K562 (cell line): ENCODE data around the gene MPV17L2. TPM values are rescaled to one million over a fixed set of nuclear protein-coding genes. Genes with fewer than 3 reads are reported as not detected.

Experiments
- ATAC-seq: fragments of 200-7000 bp; cut with Tn5 transposase; 3 replicates; pipeline ENCODE4 v1.9.1; 2020; ENCODE audit warnings: moderate library complexity
- BruUV-seq: library from RNA; stranded (reverse); fragments of 400-500 nt; replicated peaks from 2 replicates; lab custom pipeline; 2021; lab: Mats Ljungman, UMichigan
- CTCF ChIA-PET: fragments of 300-600 bp; formaldehyde crosslinking; extraction: SDS; loops from one replicate; lab custom pipeline; 2021; ENCODE audit warnings: low intra/inter-chr PET ratio; lab: Yijun Ruan, JAX
- POLR2A ChIA-PET: fragments of 300-600, 350-650 bp; sonication (Branson Sonifier 250); formaldehyde crosslinking; extraction: SDS; loops from one replicate; lab custom pipeline; 2021; ENCODE audit warnings: antibody characterized with exemption, inconsistent platforms; lab: Yijun Ruan, JAX
- DNase-seq, 4 experiments: peaks; one replicate each; pipeline versions ENCODE4 v3.0.0 to v3.0.0-alpha.2; 2011 to 2018; ENCODE audit warnings: low spot score in 3 of 4, mixed read lengths in 3 of 4; ENCODE audit errors: extremely low read depth in 1 of 4
- FAIRE-seq: peaks from 2 replicates; lab custom pipeline; 2011; peaks lifted over from hg19 to GRCh38; lab: Jason Lieb, UNC
- H2AFZ ChIP-seq: 2 replicates; pipeline ENCODE4 v1.6.0; 2011; ENCODE audit warnings: low read depth, low read length, control low read depth, inconsistent platforms
- H3K27ac ChIP-seq: fragments of 200-600 bp; 3 replicates; pipeline ENCODE4 v1.8.0; 2011; ENCODE audit warnings: low read depth, mild to moderate bottlenecking, control low read depth, inconsistent platforms, low read length, moderate library complexity, mixed read lengths; ENCODE audit errors: extremely low read depth
- H3K27me3 ChIP-seq, 2 experiments: fragments of 300-600 bp in 1 of 2; 2 replicates in 1 of 2; 3 replicates in 1 of 2; pipeline versions ENCODE4 v1.6.0 to v1.8.0; 2011; ENCODE audit warnings: inconsistent platforms in 2 of 2, low read length in 2 of 2, mild to moderate bottlenecking in 1 of 2, mixed read lengths in 1 of 2, moderate library complexity in 1 of 2; ENCODE audit not compliant: control insufficient read depth in 2 of 2, insufficient read depth in 2 of 2
- H3K36me3 ChIP-seq: fragments of 300-600 bp; 3 replicates; pipeline ENCODE4 v1.8.0; 2011; ENCODE audit warnings: mild to moderate bottlenecking, low read length, inconsistent platforms; ENCODE audit not compliant: control insufficient read depth, insufficient read depth
- H3K4me1 ChIP-seq, 2 experiments: fragments of 200-600 bp in 1 of 2; replicated peaks in 1 of 2; 2 replicates in 1 of 2; 3 replicates in 1 of 2; pipeline versions ENCODE4 v1.5.1 to v1.8.0; 2011; ENCODE audit warnings: inconsistent platforms in 2 of 2, low read length in 2 of 2, mild to moderate bottlenecking in 1 of 2, mixed read lengths in 1 of 2, moderate library complexity in 1 of 2; ENCODE audit not compliant: control insufficient read depth in 2 of 2, insufficient read depth in 2 of 2
- H3K4me2 ChIP-seq: 2 replicates; pipeline ENCODE4 v1.6.1; 2011; ENCODE audit warnings: low read length, control low read depth, inconsistent platforms, mixed read lengths; ENCODE audit not compliant: insufficient read depth
- H3K4me3 ChIP-seq: fragments of 200-600 bp; sonication (generic), shearing (Covaris generic); 2 replicates; pipeline ENCODE4 v1.5.1; 2016; ENCODE audit warnings: control low read depth, inconsistent platforms
- H3K79me2 ChIP-seq: fragments of 200-600 bp; 3 replicates; pipeline ENCODE4 v1.8.0; 2011; ENCODE audit warnings: low read length, inconsistent platforms; ENCODE audit not compliant: control insufficient read depth, insufficient read depth
- H3K9ac ChIP-seq, 2 experiments: 2 replicates each; pipeline versions ENCODE4 v1.6.0 to v1.6.1; 2011; ENCODE audit warnings: low read depth in 2 of 2, low read length in 2 of 2, control low read depth in 1 of 2, inconsistent platforms in 1 of 2, mild to moderate bottlenecking in 1 of 2, mixed read lengths in 1 of 2; ENCODE audit not compliant: insufficient read depth in 1 of 2
- H3K9me1 ChIP-seq: one replicate; pipeline ENCODE4 v1.6.0; 2011; ENCODE audit warnings: inconsistent platforms, mild to moderate bottlenecking, low read length, moderate library complexity; ENCODE audit not compliant: control insufficient read depth, insufficient read depth
- H3K9me3 ChIP-seq: replicated peaks from 2 replicates; pipeline ENCODE4 v1.5.1; 2011; ENCODE audit warnings: low read depth, low read length, inconsistent platforms; ENCODE audit not compliant: control insufficient read depth, insufficient read depth
- H4K20me1 ChIP-seq: replicated peaks from 2 replicates; pipeline ENCODE4 v1.6.1; 2011; ENCODE audit warnings: low read length, inconsistent platforms, mixed read lengths; ENCODE audit not compliant: control insufficient read depth, insufficient read depth
- HMBOX1 ChIP-seq: sonication (generic); IDR thresholded peaks from 2 replicates; pipeline ENCODE4 v1.6.1; 2016
- HNRNPK ChIP-seq: fragments of 200-400 bp; formaldehyde crosslinking; IDR thresholded peaks from one replicate; pipeline ENCODE4 v1.6.1; 2018; ENCODE audit warnings: mild to moderate bottlenecking, low read depth, low read length; ENCODE audit not compliant: poor library complexity, severe bottlenecking
- MYC ChIP-seq, 2 experiments: fragments of 250-450 bp in 1 of 2; sonication (Bioruptor Pico) in 1 of 2; IDR thresholded peaks; 2 replicates each; pipeline versions ENCODE4 v1.5.1 to v1.6.1; 2012 to 2021; ENCODE audit warnings: low read depth in 2 of 2, borderline replicate concordance in 1 of 2, improper control_type of control experiment in 1 of 2, low read length in 1 of 2, mild to moderate bottlenecking in 1 of 2, moderate library complexity in 1 of 2
- NFIX ChIP-seq: fragments of 250-450 bp; sonication (Bioruptor Pico); IDR thresholded peaks from 2 replicates; pipeline ENCODE4 v1.4.0; 2020; ENCODE audit warnings: low read depth, mild to moderate bottlenecking, moderate library complexity
- SNIP1 ChIP-seq: fragments of 450-650 bp; IDR thresholded peaks from 2 replicates; pipeline ENCODE4 v1.7.1; 2017; ENCODE audit warnings: low read depth, mild to moderate bottlenecking
- TAF15 ChIP-seq: fragments of 200-400 bp; formaldehyde crosslinking; IDR thresholded peaks from 2 replicates; pipeline ENCODE4 v1.6.1; 2017; ENCODE audit warnings: mild to moderate bottlenecking, low read depth, low read length, moderate library complexity
- ZBTB1 ChIP-seq: sonication (generic); formaldehyde crosslinking; IDR thresholded peaks from 2 replicates; pipeline ENCODE4 v1.8.1; 2023; ENCODE audit warnings: missing genetic modification reagents, low read depth, mild to moderate bottlenecking, borderline replicate concordance
- ZFP91 ChIP-seq: sonication (generic); formaldehyde crosslinking; IDR thresholded peaks from 2 replicates; pipeline ENCODE4 v1.8.0; 2022; ENCODE audit warnings: mild to moderate bottlenecking, missing genetic modification reagents
- ZNF212 ChIP-seq: fragments of 450-650 bp; formaldehyde crosslinking; IDR thresholded peaks from 2 replicates; pipeline ENCODE4 v1.4.0; 2020; ENCODE audit warnings: mild to moderate bottlenecking
- ZNF398 ChIP-seq: fragments of 250-450 bp; sonication (Bioruptor Pico); IDR thresholded peaks from 2 replicates; pipeline ENCODE4 v1.8.0; 2021; ENCODE audit warnings: moderate library complexity, mild to moderate bottlenecking, inconsistent platforms
- ZSCAN32 ChIP-seq: fragments of 450-650 bp; formaldehyde crosslinking; IDR thresholded peaks from 2 replicates; pipeline ENCODE4 v1.4.0; 2020; ENCODE audit warnings: mild to moderate bottlenecking, moderate library complexity
- whole genome bisulfite sequencing: fragments of 100-300 bp; shearing (Covaris generic); methylation state at CpG from one replicate; pipeline ENCODE4 v1.1.6; 2016; ENCODE audit warnings: low coverage, mixed read lengths; ENCODE audit not compliant: insufficient coverage; ENCODE audit errors: missing lambda C conversion rate; 5-methylcytosine and 5-hydroxymethylcytosine counted together
- in situ Hi-C: fragments of 300-500 bp; cut with MboI; formaldehyde crosslinking; loops from 4 replicates; pipeline ENCODE4 v1.15.0; 2018; ENCODE audit warnings: inconsistent platforms, mixed read lengths
- intact Hi-C: fragments of 100-400 bp; cut with micrococcal nuclease; formaldehyde crosslinking; loops from 2 replicates; pipeline ENCODE4 v1.14.2; 2022
- polyA plus RNA-seq, 8 experiments: library from polyadenylated mRNA; depleted of rRNA in 4 of 8; stranded (reverse) in 5 of 8; unstranded in 3 of 8; fragments of >200 nt; fragmentation: Nextera tagmentation in 2 of 8; fragmentation: Illumina TruSeq in 1 of 8; extraction: Ambion mirVana in 2 of 8; extraction: Trizol in 1 of 8; gene quantifications; 2 replicates each; pipeline versions ENCODE4 v1.2.1 to v1.2.3, GENCODE V29; 2011 to 2014; ENCODE audit warnings: inconsistent platforms in 1 of 8, missing spikeins in 1 of 8
- total RNA-seq, 7 experiments: library from RNA; depleted of rRNA in 6 of 7; stranded (reverse); fragments of >200 nt in 6 of 7; fragmentation: Illumina TruSeq in 2 of 7; extraction: Trizol in 2 of 7; gene quantifications; 2 replicates each; pipeline versions ENCODE4 v1.2.1 to v1.2.3, GENCODE V29; 2011 to 2021; ENCODE audit warnings: low replicate concordance in 1 of 7
- TF ChIP-seq, protein P1 (sequence below): fragments of 250-450 bp; sonication (Bioruptor Pico); IDR thresholded peaks from 2 replicates; pipeline ENCODE4 v1.5.0; 2021
- TF ChIP-seq, protein P2 (sequence below): sonication (generic); formaldehyde crosslinking; IDR thresholded peaks from 2 replicates; pipeline ENCODE4 v1.8.0; 2022; ENCODE audit warnings: mild to moderate bottlenecking, low read depth, missing genetic modification reagents

Gene MPV17L2
- total and polyA plus RNA-seq, 9 of the 15 experiments (the other 6 are each of a cell fraction or from before 2014, with no cell fraction given), result 10.6 to 60.2 (median 28.5) TPM

DNA sequence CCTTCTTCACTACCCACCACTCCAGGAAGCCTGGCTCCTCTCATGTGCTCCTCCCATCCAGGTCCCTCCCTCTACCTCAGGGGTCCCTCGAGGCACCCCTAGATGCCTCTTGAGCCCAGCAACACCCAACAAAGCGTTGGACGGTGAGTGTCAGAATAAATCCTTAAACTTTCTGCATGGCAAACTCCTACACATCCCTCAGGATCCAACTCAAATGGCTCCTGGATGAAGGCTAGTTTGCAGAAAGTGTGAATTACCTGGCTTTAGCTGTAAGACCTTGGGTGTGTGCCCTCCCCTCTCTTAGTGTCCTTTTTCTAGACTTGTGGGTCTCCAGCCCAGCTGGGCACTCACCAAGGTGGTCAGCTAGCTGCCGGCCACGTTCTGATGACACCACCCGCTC, 5.4 kb downstream of the MPV17L2 start:
- ATAC-seq, result no peak
- CTCF ChIA-PET, result no interaction called here
- no peaks in the 10 kb centered on the region for H3K27me3 ChIP-seq
- WGBS, result 80% methylated on average over 6 of the region's 6 CpGs
- no peak overlapping the region for H3K4me2 ChIP-seq
- no peaks in the 10 kb centered on the region for H3K9me3 ChIP-seq
- POLR2A ChIA-PET, result interaction anchor here (0.6 to 1.0 kb wide), 4 partner anchors 20 to 1142 kb away, joined by 3 read pairs; no protein-coding TSS in a partner anchor
- intact Hi-C loops, result no loop called here
- no peak for DNase-seq
- peaks cover 19 to 46% of the 10 kb centered on the region in 2 experiments; a peak in 4 of 5 replicates for H3K4me1 ChIP-seq
- no peak overlapping the region for H3K27ac ChIP-seq
- in situ Hi-C loops, result no loop called here
- H4K20me1 ChIP-seq, result peaks cover 6% of the 10 kb centered on the region; the same call in 1 of the 2 replicates
- H3K79me2 ChIP-seq, result peaks cover 31% of the 10 kb centered on the region
- no peak for FAIRE-seq
- TF ChIP-seq, protein P1, sequence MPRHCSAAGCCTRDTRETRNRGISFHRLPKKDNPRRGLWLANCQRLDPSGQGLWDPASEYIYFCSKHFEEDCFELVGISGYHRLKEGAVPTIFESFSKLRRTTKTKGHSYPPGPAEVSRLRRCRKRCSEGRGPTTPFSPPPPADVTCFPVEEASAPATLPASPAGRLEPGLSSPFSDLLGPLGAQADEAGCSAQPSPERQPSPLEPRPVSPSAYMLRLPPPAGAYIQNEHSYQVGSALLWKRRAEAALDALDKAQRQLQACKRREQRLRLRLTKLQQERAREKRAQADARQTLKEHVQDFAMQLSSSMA (CRISPR knock-in tag), result no peak
- TF ChIP-seq ZSCAN32, result no peak
- no peak for TF ChIP-seq MYC (IDR thresholded peaks at IDR 0.05; ENCODE audit: low read depth, low read length)
- no peak for TF ChIP-seq MYC (CRISPR knock-in tag; IDR thresholded peaks at IDR 0.05; ENCODE audit: borderline replicate concordance, low read depth)
- no peak for TF ChIP-seq TAF15
- no peak for TF ChIP-seq HMBOX1
- no peak for TF ChIP-seq SNIP1
- no peak for TF ChIP-seq NFIX (CRISPR knock-in tag)
- TF ChIP-seq, protein P2, sequence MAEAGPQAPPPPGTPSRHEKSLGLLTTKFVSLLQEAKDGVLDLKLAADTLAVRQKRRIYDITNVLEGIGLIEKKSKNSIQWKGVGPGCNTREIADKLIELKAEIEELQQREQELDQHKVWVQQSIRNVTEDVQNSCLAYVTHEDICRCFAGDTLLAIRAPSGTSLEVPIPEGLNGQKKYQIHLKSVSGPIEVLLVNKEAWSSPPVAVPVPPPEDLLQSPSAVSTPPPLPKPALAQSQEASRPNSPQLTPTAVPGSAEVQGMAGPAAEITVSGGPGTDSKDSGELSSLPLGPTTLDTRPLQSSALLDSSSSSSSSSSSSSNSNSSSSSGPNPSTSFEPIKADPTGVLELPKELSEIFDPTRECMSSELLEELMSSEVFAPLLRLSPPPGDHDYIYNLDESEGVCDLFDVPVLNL (CRISPR knock-in tag), result no peak
- TF ChIP-seq ZFP91 (CRISPR knock-in tag), result no peak
- TF ChIP-seq ZNF398 (CRISPR knock-in tag), result no peak
- TF ChIP-seq ZBTB1 (CRISPR knock-in tag), result no peak
- TF ChIP-seq ZNF212 (CRISPR knock-in tag), result no peak
- no peak for TF ChIP-seq HNRNPK
- no peak overlapping the region for H3K9ac ChIP-seq
- no peak overlapping the region for H2AFZ ChIP-seq
- H3K4me3 ChIP-seq, result no peak overlapping the region
- no peaks in the 10 kb centered on the region for H3K9me1 ChIP-seq
- no TSS peak for BruUV-seq
- peaks cover 64% of the 10 kb centered on the region; the same call in 2 of the 3 replicates for H3K36me3 ChIP-seq
